Fibroblast of lung (primary cell): ENCODE measurements around the gene PCNT.

Source experiments
- EZH2 ChIP-seq: IDR thresholded peaks from 2 replicates; pipeline ENCODE4 v1.5.1; 2012; ENCODE audit warnings: low read length, control low read depth, mild to moderate bottlenecking; ENCODE audit errors: missing control alignments
- TF ChIP-seq, protein P1 (sequence below), 2 donors: IDR thresholded peaks in 1 of 2; conservative IDR thresholded peaks in 1 of 2; 1 replicate in 1 of 2; 2 replicates in 1 of 2; pipeline ENCODE4 v1.5.1; 2011 to 2012; ENCODE audit warnings: low read length in 2 of 2, control low read depth in 1 of 2, inconsistent platforms in 1 of 2, low read depth in 1 of 2, mild to moderate bottlenecking in 1 of 2

DNA sequence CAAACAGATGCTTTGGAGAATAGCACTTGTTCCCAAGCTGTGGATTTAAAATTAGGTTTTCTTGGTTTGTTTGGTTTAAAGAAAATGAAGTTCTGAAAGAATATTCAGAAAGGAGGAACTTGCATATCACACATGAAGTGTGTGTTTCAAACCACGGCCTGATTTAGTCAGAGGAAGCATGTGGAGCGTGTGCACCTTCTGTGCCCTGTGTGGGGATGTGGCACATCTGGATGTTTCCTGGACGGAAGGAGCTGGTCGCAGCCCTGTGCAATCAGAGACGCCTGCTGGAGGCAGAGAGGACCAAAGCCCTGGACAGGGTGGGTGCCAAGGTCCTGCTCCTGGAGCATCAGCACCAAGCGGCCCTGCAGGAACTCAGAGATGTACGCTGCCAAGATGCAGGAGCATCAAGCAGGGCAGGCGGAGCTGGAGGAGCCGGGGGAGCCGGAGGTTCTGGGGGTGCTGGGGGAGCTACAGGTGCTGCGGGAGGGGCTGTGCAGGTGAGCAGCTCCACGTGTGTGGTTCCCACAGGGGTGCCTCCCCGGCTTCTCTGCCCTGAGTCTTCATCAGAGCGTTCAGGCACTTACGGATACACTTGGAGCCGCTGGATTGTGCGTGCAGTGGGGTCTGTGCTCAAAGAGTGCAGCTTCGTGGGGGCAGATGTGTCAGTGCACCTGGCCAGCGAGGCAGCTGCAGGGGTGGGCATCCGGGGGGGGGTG lies 45.7 kb downstream of the PCNT start:
- no peak for TF ChIP-seq EZH2
- TF ChIP-seq, protein P1, sequence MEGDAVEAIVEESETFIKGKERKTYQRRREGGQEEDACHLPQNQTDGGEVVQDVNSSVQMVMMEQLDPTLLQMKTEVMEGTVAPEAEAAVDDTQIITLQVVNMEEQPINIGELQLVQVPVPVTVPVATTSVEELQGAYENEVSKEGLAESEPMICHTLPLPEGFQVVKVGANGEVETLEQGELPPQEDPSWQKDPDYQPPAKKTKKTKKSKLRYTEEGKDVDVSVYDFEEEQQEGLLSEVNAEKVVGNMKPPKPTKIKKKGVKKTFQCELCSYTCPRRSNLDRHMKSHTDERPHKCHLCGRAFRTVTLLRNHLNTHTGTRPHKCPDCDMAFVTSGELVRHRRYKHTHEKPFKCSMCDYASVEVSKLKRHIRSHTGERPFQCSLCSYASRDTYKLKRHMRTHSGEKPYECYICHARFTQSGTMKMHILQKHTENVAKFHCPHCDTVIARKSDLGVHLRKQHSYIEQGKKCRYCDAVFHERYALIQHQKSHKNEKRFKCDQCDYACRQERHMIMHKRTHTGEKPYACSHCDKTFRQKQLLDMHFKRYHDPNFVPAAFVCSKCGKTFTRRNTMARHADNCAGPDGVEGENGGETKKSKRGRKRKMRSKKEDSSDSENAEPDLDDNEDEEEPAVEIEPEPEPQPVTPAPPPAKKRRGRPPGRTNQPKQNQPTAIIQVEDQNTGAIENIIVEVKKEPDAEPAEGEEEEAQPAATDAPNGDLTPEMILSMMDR (conservative IDR thresholded peaks at IDR 0.05 in 1 of 2, IDR thresholded peaks at IDR 0.05 in 1 of 2; ENCODE audit: low read depth in 1 of 2, low read length in 2 of 2), result no peak
